Esophagus mucosa (tissue), 1 donor: ENCODE data around the gene RAI2. TPM values are rescaled to one million over a fixed set of nuclear protein-coding genes. Genes with fewer than 3 reads are reported as not detected.
A peak's percentile ranks its signal among the peaks of the same experiment; 100 is the strongest.
"Not testable (repeated sequence)": the region's sequence is repeated elsewhere in the genome, so short reads cannot be mapped to it uniquely, and the experiment has no call there.

Source experiments
- ATAC-seq: fragments of 200-7000 bp; cut with Tn5 transposase; one replicate; pipeline ENCODE4 v1.9.1; 2020
- total RNA-seq: library from RNA; stranded (reverse); gene quantifications from one replicate; pipeline ENCODE4 v1.2.4, GENCODE V29; 2023
- donor health status: DM: yes; HTN: yes; CAD: no.

Gene RAI2
- total RNA-seq, 1 donor from 2014 or later = 1.1 TPM

- ATAC-seq = no peak
Measured at GRCh38 chrX:17828171-17828570, 32.9 kb downstream of the RAI2 start.

- ATAC-seq = no peak
Measured at GRCh38 chrX:17826609-17827496, 34.2 kb downstream of the RAI2 start.

- ATAC-seq = no peak
Measured at GRCh38 chrX:17824980-17825379, 36.1 kb downstream of the RAI2 start.

GRCh38 chrX:17822351-17822750 is 38.7 kb downstream of the RAI2 start:
- no peak for ATAC-seq

- ATAC-seq = no peak
Measured at GRCh38 chrX:17820100-17820499, 41.0 kb downstream of the RAI2 start.

GRCh38 chrX:17818726-17819125 is 42.4 kb downstream of the RAI2 start:
- ATAC-seq = no peak

- ATAC-seq = no peak
Measured at GRCh38 chrX:17817251-17817650, 43.8 kb downstream of the RAI2 start.

- no peak for ATAC-seq
Measured at GRCh38 chrX:17814557-17814956, 46.5 kb downstream of the RAI2 start.

DNA sequence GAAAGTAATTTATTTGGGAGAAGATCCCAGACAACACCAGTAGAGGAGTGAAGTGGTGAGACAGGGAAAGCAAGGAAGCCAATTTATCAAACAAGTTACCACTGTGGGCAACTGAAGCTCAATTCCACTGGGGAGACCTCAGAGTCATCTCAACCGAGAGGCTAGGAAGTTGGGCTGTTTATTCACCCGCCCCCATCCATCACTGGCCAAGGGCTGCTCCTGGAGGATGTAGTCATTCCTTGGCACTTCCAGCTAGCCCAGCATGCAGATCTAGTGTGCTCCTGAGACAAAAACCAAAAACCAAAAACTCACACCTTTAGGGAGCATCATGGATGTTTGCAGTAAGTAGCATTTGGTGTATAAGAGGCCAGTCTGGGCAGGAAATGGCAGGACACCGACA is 47.0 kb downstream of the RAI2 start:
- no peak for ATAC-seq

GRCh38 chrX:17813277-17813676 is 47.8 kb downstream of the RAI2 start:
- ATAC-seq = no peak

- ATAC-seq = no peak
Measured at GRCh38 chrX:17812763-17813162, 48.3 kb downstream of the RAI2 start.

- ATAC-seq = no peak
Measured at GRCh38 chrX:17809984-17810383, 51.1 kb downstream of the RAI2 start.

GRCh38 chrX:17809273-17809672 is 51.8 kb downstream of the RAI2 start:
- ATAC-seq = no peak

- no peak for ATAC-seq
Measured at GRCh38 chrX:17805120-17805519, 56.0 kb downstream of the RAI2 start.

DNA sequence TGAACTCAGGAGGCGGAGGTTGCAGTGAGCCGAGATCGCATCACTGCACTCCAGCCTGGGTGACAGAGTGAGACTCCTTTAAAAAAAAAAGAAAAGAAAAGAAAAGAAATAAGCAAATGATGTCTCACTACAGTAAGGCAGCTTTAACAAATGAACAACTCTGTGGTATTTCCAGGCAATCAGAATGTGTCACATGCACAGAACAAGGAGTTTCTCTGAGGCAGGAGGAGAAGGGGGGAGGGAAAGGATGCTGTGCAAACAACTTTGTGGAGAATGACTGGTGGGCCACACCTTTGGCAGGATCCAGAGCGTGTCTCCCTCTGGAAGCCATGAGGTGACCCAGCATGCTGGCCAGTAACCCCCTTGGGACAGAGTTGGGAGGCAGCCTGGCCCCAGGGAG is 57.6 kb downstream of the RAI2 start:
- no peak for ATAC-seq

- ATAC-seq = no peak
Measured at GRCh38 chrX:17802756-17803155, 58.3 kb downstream of the RAI2 start.

DNA sequence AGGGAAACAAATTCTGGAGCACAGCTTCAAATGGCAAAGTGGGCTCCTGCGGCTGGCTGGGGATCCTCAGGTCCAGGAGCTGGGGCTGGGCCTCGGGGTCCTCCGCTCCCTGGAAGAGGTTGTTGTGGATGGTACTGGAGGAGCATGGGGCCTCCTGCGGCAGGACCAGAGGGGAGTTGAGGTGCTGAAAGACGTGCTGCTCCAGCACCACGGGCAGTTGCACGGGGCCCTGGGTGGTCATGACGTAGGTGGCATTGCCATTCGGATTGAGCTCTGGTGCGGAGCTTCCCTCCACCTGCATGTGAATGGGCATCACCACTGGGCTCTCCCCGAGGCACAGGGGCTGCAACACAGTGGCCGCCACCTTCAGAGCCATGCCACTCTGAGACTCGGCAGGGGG is 59.7 kb downstream of the RAI2 start:
- no peak for ATAC-seq

GRCh38 chrX:17798921-17799320 is 62.2 kb downstream of the RAI2 start:
- no peak for ATAC-seq

DNA sequence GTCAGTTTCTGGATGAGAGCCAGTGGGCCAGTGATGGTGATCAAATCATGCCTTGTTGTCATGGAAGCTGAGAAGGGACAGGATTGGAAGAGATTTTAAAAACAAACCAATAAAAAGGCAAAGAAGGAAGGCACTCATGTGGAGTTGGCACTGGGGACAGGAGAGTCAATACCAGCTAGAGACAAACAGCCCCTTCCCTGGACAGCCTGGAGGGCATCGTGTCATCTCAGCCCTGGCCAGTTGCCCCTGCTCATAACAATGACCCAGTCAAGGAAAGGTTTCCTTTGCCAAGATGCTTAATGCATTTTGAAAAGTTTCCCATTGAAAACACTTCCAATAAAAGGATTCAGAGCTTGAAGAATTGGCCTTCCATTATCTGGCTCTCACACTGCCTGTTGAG is 68.3 kb downstream of the RAI2 start:
- no peak for ATAC-seq

DNA sequence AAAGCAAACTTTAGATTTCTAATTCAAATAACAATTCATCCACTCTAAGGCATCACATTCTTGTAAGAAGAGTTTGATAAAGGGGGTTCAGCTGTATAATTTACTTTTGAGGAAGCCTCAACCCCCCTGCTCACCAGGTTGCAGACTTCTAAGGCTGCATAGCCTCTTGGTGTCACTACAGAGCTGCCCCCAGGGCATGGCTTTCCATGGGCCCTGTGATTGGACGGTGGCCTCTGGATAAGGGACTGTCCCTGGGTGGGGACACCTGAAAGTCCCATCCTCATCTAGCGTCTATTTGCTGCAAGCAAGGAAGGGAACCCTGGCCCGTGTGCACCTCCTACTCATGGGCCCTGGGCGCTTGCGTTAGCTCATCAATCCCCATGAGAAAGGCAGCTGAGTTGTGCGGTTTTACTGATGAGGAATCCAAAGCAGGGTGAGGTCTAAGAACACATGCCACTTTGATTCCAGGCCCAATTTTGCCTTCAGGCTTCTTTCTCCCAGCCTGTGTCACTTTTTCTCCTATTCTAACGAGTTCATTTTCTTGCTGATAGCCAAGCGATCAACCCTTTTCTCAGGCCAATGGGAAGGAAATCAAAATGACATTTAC is 72.0 kb downstream of the RAI2 start:
- no peak for ATAC-seq

DNA sequence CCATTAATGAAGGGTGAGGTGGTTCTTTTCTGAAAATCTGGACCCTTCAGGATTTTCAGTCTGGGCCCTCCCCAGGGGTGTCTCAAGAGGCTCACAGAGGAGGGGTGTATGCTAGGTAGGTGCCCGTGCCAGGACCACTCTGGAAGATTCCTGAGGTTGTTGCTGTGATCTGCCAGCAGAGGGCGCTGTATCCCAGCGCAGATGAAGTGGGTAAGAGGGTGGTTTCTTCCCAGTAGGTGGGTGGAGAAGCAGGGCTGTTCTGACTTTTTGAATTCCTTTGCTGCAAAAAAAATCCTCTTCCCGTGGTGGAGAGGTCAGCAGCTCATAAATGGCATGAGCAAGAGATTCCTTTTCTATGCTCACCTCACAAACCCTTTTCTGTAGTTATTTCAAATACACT is 72.7 kb downstream of the RAI2 start:
- ATAC-seq = peak; percentile 49

DNA sequence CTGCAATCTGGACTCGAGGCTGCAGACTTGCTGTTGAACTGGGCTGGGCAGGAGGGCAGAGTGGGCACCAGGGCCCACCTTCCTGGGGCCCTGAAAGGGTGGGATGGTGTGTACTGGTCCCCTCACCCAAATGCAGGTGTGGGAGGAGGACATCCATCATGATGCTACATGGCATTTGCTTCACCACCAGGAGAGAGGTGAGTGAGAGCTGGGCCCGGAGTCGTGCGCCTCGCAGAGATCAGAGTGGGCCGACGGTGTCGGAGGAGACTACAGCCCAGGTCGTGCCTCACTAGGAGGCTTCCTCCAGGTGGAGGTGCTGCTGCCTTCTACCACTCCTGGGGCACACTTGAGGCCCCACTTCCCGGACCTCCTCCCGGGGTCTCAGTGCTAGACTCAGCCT is 73.5 kb downstream of the RAI2 start:
- ATAC-seq = no peak

DNA sequence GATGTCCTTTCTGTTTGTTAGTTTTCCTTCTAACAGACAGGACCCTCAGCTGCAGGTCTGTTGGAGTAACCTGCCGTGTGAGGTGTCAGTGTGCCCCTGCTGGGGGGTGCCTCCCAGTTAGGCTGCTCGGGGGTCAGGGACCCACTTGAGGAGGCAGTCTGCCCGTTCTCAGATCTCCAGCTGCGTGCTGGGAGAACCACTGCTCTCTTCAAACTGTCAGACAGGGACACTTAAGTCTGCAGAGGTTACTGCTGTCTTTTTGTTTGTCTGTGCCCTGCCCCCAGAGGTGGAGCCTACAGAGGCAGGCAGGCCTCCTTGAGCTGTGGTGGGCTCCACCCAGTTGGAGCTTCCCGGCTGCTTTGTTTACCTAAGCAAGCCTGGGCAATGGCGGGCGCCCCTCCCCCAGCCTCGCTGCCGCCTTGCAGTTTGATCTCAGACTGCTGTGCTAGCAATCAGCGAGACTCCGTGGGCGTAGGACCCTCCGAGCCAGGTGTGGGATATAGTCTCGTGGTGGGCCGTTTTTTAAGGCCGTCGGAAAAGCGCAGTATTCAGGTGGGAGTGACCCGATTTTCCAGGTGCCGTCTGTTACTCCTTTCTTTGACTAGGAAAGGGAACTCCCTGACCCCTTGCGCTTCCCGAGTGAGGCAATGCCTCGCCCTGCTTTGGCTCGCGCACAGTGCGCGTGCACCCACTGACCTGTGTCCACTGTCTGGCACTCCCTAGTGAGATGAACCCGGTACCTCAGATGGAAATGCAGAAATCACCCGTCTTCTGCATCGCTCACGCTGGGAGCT is 74.3 kb downstream of the RAI2 start:
- not testable (repeated sequence) for ATAC-seq

- no peak for ATAC-seq
Measured at GRCh38 chrX:17779434-17779833, 81.7 kb downstream of the RAI2 start.
